ENCODE measurements around the gene TST. TPM values are rescaled to one million over a fixed set of nuclear protein-coding genes. Genes with fewer than 3 reads are reported as not detected.

TST gene
- total RNA-seq, 1 experiment from 2014 or later: 8.3 TPM

- H3K27ac ChIP-seq (ENCODE audit: low read length): no peak overlapping the region
- DNase-seq: no peak
- no peak overlapping the region for H3K4me3 ChIP-seq (ENCODE audit: low read length)
- no peaks in the 10 kb centered on the region for H3K27me3 ChIP-seq (ENCODE audit: low read length)
- peaks cover 3% of the 10 kb centered on the region for H3K4me1 ChIP-seq (ENCODE audit: low read length)
- H3K9me2 ChIP-seq (replicated peaks; ENCODE audit: insufficient read depth, low read length): no peaks in the 10 kb centered on the region
- no peaks in the 10 kb centered on the region for H3K36me3 ChIP-seq (ENCODE audit: insufficient read depth, low read length)
- H2AFZ ChIP-seq (ENCODE audit: low read length): no peak overlapping the region
- H3K9ac ChIP-seq (ENCODE audit: low read length): no peak overlapping the region
- H3K4me2 ChIP-seq (ENCODE audit: low read depth, low read length, poor library complexity, severe bottlenecking): no peak overlapping the region
- H3K9me3 ChIP-seq (ENCODE audit: low read length): no peaks in the 10 kb centered on the region
- H3K79me2 ChIP-seq (ENCODE audit: low read length): no peaks in the 10 kb centered on the region
- H4K20me1 ChIP-seq (ENCODE audit: insufficient read depth, low read depth, low read length): no peaks in the 10 kb centered on the region; the same call in 1 of the 2 replicates
These were observed 24.1 kb upstream of the TST start for GRCh38 chr22:37043209-37043827.

DNA sequence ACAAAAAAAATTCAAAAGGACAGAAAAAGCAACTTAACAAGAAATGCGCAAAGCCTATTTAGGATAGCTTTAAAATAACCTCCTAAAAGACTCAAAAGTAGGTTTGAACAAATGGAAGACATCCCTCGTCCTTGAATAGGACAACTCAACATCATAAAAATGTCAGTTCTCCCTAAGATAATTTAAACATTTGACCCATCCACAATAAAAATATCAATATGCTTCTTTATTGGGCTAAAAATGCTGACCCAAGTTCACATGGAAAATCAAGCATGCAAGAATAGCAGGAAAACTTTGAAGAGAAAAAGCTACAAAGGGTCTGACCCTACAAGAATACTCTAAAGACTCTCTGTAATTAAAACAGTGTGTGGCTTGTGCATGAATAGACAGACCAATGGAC lies 20.2 kb upstream of the TST start:
- Histone ChIP-seq H3K79me2 (ENCODE audit: low read length) (no peaks in the 10 kb centered on the region), H3K4me1 (ENCODE audit: low read length) (peaks cover 3% of the 10 kb centered on the region), H3K9ac (ENCODE audit: low read length) (no peak overlapping the region), H3K27ac (ENCODE audit: low read length) (no peak overlapping the region), H3K27me3 (ENCODE audit: low read length) (no peaks in the 10 kb centered on the region), H4K20me1 (ENCODE audit: insufficient read depth, low read depth, low read length) (no peaks in the 10 kb centered on the region; the same call in 1 of the 2 replicates), H2AFZ (ENCODE audit: low read length) (no peak overlapping the region), H3K9me2 (replicated peaks; ENCODE audit: insufficient read depth, low read length) (no peaks in the 10 kb centered on the region), H3K4me2 (ENCODE audit: low read depth, low read length, poor library complexity, severe bottlenecking) (no peak overlapping the region), H3K4me3 (ENCODE audit: low read length) (no peak overlapping the region), H3K36me3 (ENCODE audit: insufficient read depth, low read length) (no peaks in the 10 kb centered on the region), H3K9me3 (ENCODE audit: low read length) (no peaks in the 10 kb centered on the region)
- DNase-seq: no peak

DNA sequence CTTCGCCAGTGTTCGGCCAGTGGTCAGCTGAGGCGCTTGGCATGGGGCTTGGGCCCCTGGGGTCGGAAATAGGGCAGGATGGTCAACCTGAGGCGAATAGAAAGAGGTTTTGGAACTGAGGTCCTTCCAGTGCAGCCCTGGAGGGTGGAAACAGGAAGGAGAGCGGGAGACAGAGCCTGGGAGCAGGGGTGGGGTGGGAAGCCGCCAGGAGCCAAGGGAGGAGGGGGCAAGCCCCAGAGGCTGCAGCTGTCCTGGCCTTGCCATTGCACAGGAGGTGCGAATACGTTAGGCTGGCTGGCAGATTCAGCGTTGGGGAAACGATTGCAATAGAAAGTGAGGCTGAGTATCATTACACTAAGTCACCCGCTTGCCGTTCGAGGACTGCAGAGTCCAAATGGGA lies 18.4 kb upstream of the TST start:
- H3K4me3 ChIP-seq (ENCODE audit: low read length): no peak overlapping the region
- H2AFZ ChIP-seq (ENCODE audit: low read length): no peak overlapping the region
- H3K27me3 ChIP-seq (ENCODE audit: low read length): no peaks in the 10 kb centered on the region
- no peaks in the 10 kb centered on the region for H4K20me1 ChIP-seq (ENCODE audit: insufficient read depth, low read depth, low read length)
- H3K9me3 ChIP-seq (ENCODE audit: low read length): no peaks in the 10 kb centered on the region
- no peak overlapping the region for H3K4me2 ChIP-seq (ENCODE audit: low read depth, low read length, poor library complexity, severe bottlenecking)
- no peak overlapping the region for H3K27ac ChIP-seq (ENCODE audit: low read length)
- no peak for DNase-seq
- H3K9ac ChIP-seq (ENCODE audit: low read length): no peak overlapping the region
- no peaks in the 10 kb centered on the region for H3K79me2 ChIP-seq (ENCODE audit: low read length)
- no peaks in the 10 kb centered on the region for H3K36me3 ChIP-seq (ENCODE audit: insufficient read depth, low read length)
- H3K4me1 ChIP-seq (ENCODE audit: low read length): no peaks in the 10 kb centered on the region
- H3K9me2 ChIP-seq (replicated peaks; ENCODE audit: insufficient read depth, low read length): no peaks in the 10 kb centered on the region

DNA sequence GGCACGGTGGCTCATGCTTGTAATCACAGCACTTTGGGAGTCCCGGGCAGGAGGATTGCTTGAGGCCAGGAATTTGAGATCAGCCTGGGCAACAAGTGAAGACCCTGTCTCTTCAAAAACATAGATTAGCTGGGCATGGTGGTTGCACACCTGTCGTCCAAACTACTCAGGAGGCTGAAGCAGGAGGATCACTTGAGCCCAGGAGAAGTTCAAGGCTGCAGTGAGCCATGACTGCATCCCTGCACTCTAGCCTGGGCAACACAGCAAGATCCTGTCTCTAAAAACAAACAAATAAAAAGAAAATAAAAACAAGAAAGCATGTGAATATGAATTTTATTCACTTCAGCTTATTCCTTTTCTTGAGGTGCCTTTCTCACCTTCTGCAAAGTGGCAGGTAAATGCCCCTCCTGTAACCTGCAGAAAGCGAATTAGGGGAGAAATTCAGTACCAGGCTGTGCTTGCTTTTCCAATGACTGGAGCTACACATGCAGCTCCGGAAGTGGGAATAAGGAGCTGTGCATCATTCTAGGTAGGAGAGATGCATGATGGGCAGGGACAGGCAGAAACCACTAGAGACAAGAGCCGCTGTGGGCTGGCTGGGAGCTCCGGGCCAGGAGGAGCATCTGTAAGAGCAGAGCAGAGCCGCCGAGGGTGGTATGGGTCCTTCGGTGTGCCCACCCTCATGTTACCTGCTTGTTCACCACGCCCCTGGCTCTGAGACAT lies 17.6 kb upstream of the TST start:
- H3K4me1 ChIP-seq (ENCODE audit: low read length): no peaks in the 10 kb centered on the region
- no peak overlapping the region for H2AFZ ChIP-seq (ENCODE audit: low read length)
- no peak overlapping the region for H3K4me3 ChIP-seq (ENCODE audit: low read length)
- no peak overlapping the region for H3K4me2 ChIP-seq (ENCODE audit: low read depth, low read length, poor library complexity, severe bottlenecking)
- no peaks in the 10 kb centered on the region for H3K9me3 ChIP-seq (ENCODE audit: low read length)
- H3K27me3 ChIP-seq (ENCODE audit: low read length): no peaks in the 10 kb centered on the region
- H3K79me2 ChIP-seq (ENCODE audit: low read length): no peaks in the 10 kb centered on the region
- no peaks in the 10 kb centered on the region for H3K9me2 ChIP-seq (replicated peaks; ENCODE audit: insufficient read depth, low read length)
- DNase-seq: no peak
- H4K20me1 ChIP-seq (ENCODE audit: insufficient read depth, low read depth, low read length): no peaks in the 10 kb centered on the region
- no peak overlapping the region for H3K27ac ChIP-seq (ENCODE audit: low read length)
- no peaks in the 10 kb centered on the region for H3K36me3 ChIP-seq (ENCODE audit: insufficient read depth, low read length)
- no peak overlapping the region for H3K9ac ChIP-seq (ENCODE audit: low read length)

DNA sequence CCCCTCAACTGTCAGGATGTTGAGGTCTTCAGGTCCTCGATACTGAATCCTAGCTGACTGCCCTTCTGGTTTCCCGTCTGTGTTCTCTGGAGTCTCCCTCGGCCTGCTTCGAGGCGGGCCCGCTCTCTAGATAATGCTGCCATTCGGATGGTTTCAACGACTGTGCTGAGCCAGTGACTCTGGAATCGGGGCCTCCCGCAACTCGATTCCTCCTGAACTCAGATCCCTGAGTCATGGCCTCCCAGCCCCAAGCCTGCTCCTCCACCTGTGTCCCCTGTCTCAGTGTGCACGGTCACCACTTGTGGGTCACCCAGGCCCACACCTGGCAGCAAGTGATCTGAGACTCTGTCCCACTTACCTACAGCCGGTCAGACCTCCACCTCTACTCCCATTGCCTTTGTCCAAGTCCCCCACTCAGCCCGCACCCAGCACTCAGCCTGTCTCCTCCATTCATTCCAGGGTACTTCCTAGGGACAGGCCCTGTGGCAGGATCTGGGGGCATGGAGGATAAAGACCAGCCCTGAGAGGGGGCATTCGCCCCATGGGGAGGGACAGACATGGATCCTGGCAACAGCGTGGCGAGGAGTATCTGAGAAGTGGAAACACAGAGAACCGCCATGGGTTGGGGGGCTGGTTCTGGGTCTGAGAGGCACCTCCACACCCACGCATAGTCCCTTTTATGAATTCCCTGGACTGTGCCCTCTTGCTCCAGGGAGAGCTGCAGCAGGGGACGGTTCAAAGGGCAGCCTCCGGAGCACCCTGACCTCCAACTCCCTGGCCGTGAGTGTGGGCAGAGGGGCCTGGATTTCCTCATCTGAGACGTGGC lies 14.6 kb upstream of the TST start:
- Histone ChIP-seq H3K4me1 (ENCODE audit: low read length) (no peaks in the 10 kb centered on the region), H3K4me3 (ENCODE audit: low read length) (no peak overlapping the region), H3K27ac (ENCODE audit: low read length) (no peak overlapping the region), H4K20me1 (ENCODE audit: insufficient read depth, low read depth, low read length) (no peaks in the 10 kb centered on the region), H3K9ac (ENCODE audit: low read length) (no peak overlapping the region), H2AFZ (ENCODE audit: low read length) (no peak overlapping the region), H3K27me3 (ENCODE audit: low read length) (no peaks in the 10 kb centered on the region), H3K36me3 (ENCODE audit: insufficient read depth, low read length) (no peaks in the 10 kb centered on the region), H3K79me2 (ENCODE audit: low read length) (no peaks in the 10 kb centered on the region), H3K9me2 (replicated peaks; ENCODE audit: insufficient read depth, low read length) (no peaks in the 10 kb centered on the region), H3K4me2 (ENCODE audit: low read depth, low read length, poor library complexity, severe bottlenecking) (no peak overlapping the region), H3K9me3 (ENCODE audit: low read length) (no peaks in the 10 kb centered on the region)
- no peak for DNase-seq

DNA sequence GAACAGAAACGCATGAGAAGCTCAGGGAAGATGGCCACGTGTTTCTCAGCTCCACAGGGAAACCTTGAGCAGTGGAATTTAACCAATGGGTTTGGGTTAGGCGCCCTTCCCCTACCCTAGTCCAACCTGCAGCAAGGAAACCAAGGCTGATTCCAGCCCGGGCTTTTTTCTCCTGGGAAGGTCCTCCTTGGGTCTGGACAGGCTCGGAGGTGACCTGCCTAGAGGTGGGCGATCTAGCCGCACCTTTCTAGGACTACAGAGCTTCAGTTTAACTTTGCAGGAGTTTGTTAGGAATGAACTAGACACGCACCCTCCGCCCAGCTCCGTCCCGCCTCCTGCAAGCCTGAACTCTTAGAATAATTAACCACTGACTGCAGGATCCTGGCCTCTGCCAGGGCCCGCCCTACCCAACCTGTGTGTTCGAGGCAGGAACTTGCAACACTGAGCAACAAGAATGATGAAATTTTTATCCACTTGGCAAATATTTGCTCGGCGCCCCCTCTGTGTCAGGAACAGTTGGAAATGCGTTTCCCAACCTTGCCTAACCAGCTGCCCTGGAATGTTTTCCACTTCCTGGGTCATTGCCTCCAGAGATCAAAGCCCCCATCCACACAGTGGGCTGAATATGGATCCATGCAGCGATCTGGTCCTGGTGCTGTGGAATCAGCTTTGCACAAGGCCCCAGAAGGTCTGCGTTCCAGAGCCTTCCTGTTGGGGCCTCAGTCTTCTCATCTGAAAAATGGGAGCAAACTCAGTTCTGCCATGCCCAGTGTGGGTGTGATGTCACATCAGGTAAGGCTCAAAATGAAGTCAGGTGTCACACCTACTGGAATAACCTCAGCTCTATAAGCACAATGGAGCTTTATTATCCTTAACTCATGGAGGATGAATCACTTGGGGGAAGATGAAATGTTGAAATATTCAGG lies 13.6 kb upstream of the TST start:
- Histone ChIP-seq H3K4me3 (ENCODE audit: low read length) (no peak overlapping the region), H2AFZ (ENCODE audit: low read length) (no peak overlapping the region), H3K9me3 (ENCODE audit: low read length) (no peaks in the 10 kb centered on the region), H4K20me1 (ENCODE audit: insufficient read depth, low read depth, low read length) (no peaks in the 10 kb centered on the region), H3K9me2 (replicated peaks; ENCODE audit: insufficient read depth, low read length) (no peaks in the 10 kb centered on the region), H3K27ac (ENCODE audit: low read length) (no peak overlapping the region), H3K4me2 (ENCODE audit: low read depth, low read length, poor library complexity, severe bottlenecking) (no peak overlapping the region), H3K79me2 (ENCODE audit: low read length) (no peaks in the 10 kb centered on the region), H3K4me1 (ENCODE audit: low read length) (no peaks in the 10 kb centered on the region), H3K36me3 (ENCODE audit: insufficient read depth, low read length) (no peaks in the 10 kb centered on the region), H3K27me3 (ENCODE audit: low read length) (no peaks in the 10 kb centered on the region), H3K9ac (ENCODE audit: low read length) (no peak overlapping the region)
- DNase-seq: no peak

GRCh38 chr22:37032134-37032534 lies 12.9 kb upstream of the TST start:
- Histone ChIP-seq H3K9me3 (ENCODE audit: low read length) (no peaks in the 10 kb centered on the region), H3K36me3 (ENCODE audit: insufficient read depth, low read length) (no peaks in the 10 kb centered on the region), H4K20me1 (ENCODE audit: insufficient read depth, low read depth, low read length) (no peaks in the 10 kb centered on the region), H3K9me2 (replicated peaks; ENCODE audit: insufficient read depth, low read length) (no peaks in the 10 kb centered on the region), H3K4me2 (ENCODE audit: low read depth, low read length, poor library complexity, severe bottlenecking) (no peak overlapping the region), H3K79me2 (ENCODE audit: low read length) (no peaks in the 10 kb centered on the region), H2AFZ (ENCODE audit: low read length) (no peak overlapping the region), H3K4me3 (ENCODE audit: low read length) (no peak overlapping the region), H3K27ac (ENCODE audit: low read length) (no peak overlapping the region), H3K4me1 (ENCODE audit: low read length) (no peaks in the 10 kb centered on the region), H3K27me3 (ENCODE audit: low read length) (no peaks in the 10 kb centered on the region), H3K9ac (ENCODE audit: low read length) (no peak overlapping the region)
- no peak for DNase-seq

Data from Karpas-422 (cell line).